Stimulated activated CD4-positive, alpha-beta T cell treated with anti-CD3 and anti-CD28 coated beads, Interleukin-4, amount 100 ng/mL, for 24 hours (primary cell): ENCODE data around the gene BCL2.

Experiments
- DNase-seq: peaks from one replicate; pipeline ENCODE4 v3.0.0-alpha.2; 2020

BCL2 gene

GRCh38 chr18:63284827-63285733 lies 34.5 kb downstream of the BCL2 start:
- no peak for DNase-seq

GRCh38 chr18:63284173-63284799 lies 35.3 kb downstream of the BCL2 start:
- no peak for DNase-seq

- DNase-seq, result no peak
Observed at GRCh38 chr18:63283305-63284094, 36.1 kb downstream of the BCL2 start.

GRCh38 chr18:63282793-63283192 lies 36.8 kb downstream of the BCL2 start:
- no peak for DNase-seq

GRCh38 chr18:63273222-63273927 lies 46.2 kb downstream of the BCL2 start:
- no peak for DNase-seq

- DNase-seq, result no peak
Observed at GRCh38 chr18:63272638-63273037, 46.9 kb downstream of the BCL2 start.

- DNase-seq, result no peak
Observed at GRCh38 chr18:63271881-63272299, 47.7 kb downstream of the BCL2 start.

GRCh38 chr18:63271148-63271547 lies 48.4 kb downstream of the BCL2 start:
- DNase-seq, result no peak

- no peak for DNase-seq
Observed at GRCh38 chr18:63267975-63268721, 51.4 kb downstream of the BCL2 start.

- DNase-seq, result no peak
Observed at GRCh38 chr18:63266888-63267790, 52.4 kb downstream of the BCL2 start.

- DNase-seq, result no peak
Observed at GRCh38 chr18:63265326-63265725, 54.2 kb downstream of the BCL2 start.

GRCh38 chr18:63264871-63265270 lies 54.7 kb downstream of the BCL2 start:
- DNase-seq, result no peak

- DNase-seq, result no peak
Observed at GRCh38 chr18:63263444-63263843, 56.1 kb downstream of the BCL2 start.

GRCh38 chr18:63262369-63263335 lies 56.9 kb downstream of the BCL2 start:
- DNase-seq, result no peak

GRCh38 chr18:63261029-63261428 lies 58.5 kb downstream of the BCL2 start:
- no peak for DNase-seq

- no peak for DNase-seq
Observed at GRCh38 chr18:63260380-63260754, 59.2 kb downstream of the BCL2 start.

- no peak for DNase-seq
Observed at GRCh38 chr18:63259567-63260379, 59.8 kb downstream of the BCL2 start.

- no peak for DNase-seq
Observed at GRCh38 chr18:63258749-63259566, 60.6 kb downstream of the BCL2 start.
